Endothelial cell of umbilical vein (primary cell): ENCODE results near the gene SRGAP1. TPM values are rescaled to one million over a fixed set of nuclear protein-coding genes. Genes with fewer than 3 reads are reported as not detected.

Experiments used
- BruUV-seq: library from RNA; stranded (reverse); fragments of 400-500 nt; replicated peaks from 2 replicates; lab custom pipeline; 2021; lab: Mats Ljungman, UMichigan
- CTCF ChIA-PET: fragments of 300-600, 350-600 bp; sonication (Branson Sonifier 250); formaldehyde crosslinking; loops from one replicate; lab custom pipeline; 2021; ENCODE audit warnings: antibody characterized with exemption, inconsistent platforms; lab: Charles Lee
- POLR2A ChIA-PET: fragments of 300-600, 350-600 bp; sonication (Branson Sonifier 250); formaldehyde crosslinking; loops from one replicate; lab custom pipeline; 2021; ENCODE audit warnings: antibody characterized with exemption, inconsistent platforms; lab: Charles Lee
- DNase-seq: peaks from one replicate; pipeline ENCODE4 v3.0.0-alpha.2; 2011; ENCODE audit warnings: low read depth, low spot score
- FAIRE-seq: peaks from 2 replicates; lab custom pipeline; 2011; peaks lifted over from hg19 to GRCh38; lab: Jason Lieb, UNC
- H2AFZ ChIP-seq: 2 replicates; pipeline ENCODE4 v1.6.0; 2012; ENCODE audit warnings: low read depth, low read length, control low read depth, inconsistent platforms
- H3K27ac ChIP-seq: 2 replicates; pipeline ENCODE4 v1.5.1; 2011; ENCODE audit warnings: low read depth, mild to moderate bottlenecking, control low read depth, low read length, moderate library complexity; ENCODE audit not compliant: insufficient read depth
- H3K27me3 ChIP-seq, 2 experiments: 2 replicates each; pipeline versions ENCODE4 v1.6.0 to v1.6.1; 2011; ENCODE audit warnings: low read length in 2 of 2, mixed read lengths in 1 of 2; ENCODE audit not compliant: control insufficient read depth in 2 of 2, insufficient read depth in 2 of 2
- H3K36me3 ChIP-seq, 2 experiments: 2 replicates in 1 of 2; 3 replicates in 1 of 2; pipeline ENCODE4 v1.5.1; 2011; ENCODE audit warnings: low read length in 2 of 2, mild to moderate bottlenecking in 1 of 2, moderate library complexity in 1 of 2; ENCODE audit not compliant: control insufficient read depth in 2 of 2, insufficient read depth in 2 of 2; ENCODE audit errors: extremely low read depth in 1 of 2
- H3K4me1 ChIP-seq: 3 replicates; pipeline ENCODE4 v1.5.1; 2011; ENCODE audit warnings: mild to moderate bottlenecking, low read length; ENCODE audit not compliant: control insufficient read depth, insufficient read depth; ENCODE audit errors: extremely low read depth
- H3K4me2 ChIP-seq: 2 replicates; pipeline ENCODE4 v1.6.1; 2011; ENCODE audit warnings: low read length, control low read depth, mixed read lengths; ENCODE audit not compliant: insufficient read depth
- H3K4me3 ChIP-seq, 3 experiments: fragments of 200-600 bp in 1 of 3; sonication (generic), shearing (Covaris generic) in 1 of 3; replicated peaks in 1 of 3; 2 replicates each; pipeline ENCODE4 v1.5.1; 2011 to 2016; ENCODE audit warnings: control low read depth in 3 of 3, low read length in 3 of 3, mild to moderate bottlenecking in 2 of 3, inconsistent platforms in 1 of 3, low read depth in 1 of 3, moderate library complexity in 1 of 3; ENCODE audit not compliant: insufficient read depth in 1 of 3
- H3K79me2 ChIP-seq: 2 replicates; pipeline ENCODE4 v1.6.0; 2012; ENCODE audit warnings: low read length, inconsistent platforms; ENCODE audit not compliant: control insufficient read depth, insufficient read depth
- H3K9ac ChIP-seq: replicated peaks from 2 replicates; pipeline ENCODE3; 2011; ENCODE audit warnings: low read length, control low read depth; ENCODE audit not compliant: insufficient read depth; ENCODE audit errors: extremely low read depth
- H3K9me1 ChIP-seq: replicated peaks from 3 replicates; pipeline ENCODE4 v1.6.0; 2011; ENCODE audit warnings: mild to moderate bottlenecking, low read length; ENCODE audit not compliant: control insufficient read depth, insufficient read depth; ENCODE audit errors: extremely low read depth
- H3K9me3 ChIP-seq: replicated peaks from 2 replicates; pipeline ENCODE4 v1.5.1; 2012; ENCODE audit warnings: low read length, inconsistent platforms; ENCODE audit not compliant: control insufficient read depth, insufficient read depth
- H4K20me1 ChIP-seq: replicated peaks from 2 replicates; pipeline ENCODE3; 2011; ENCODE audit warnings: mild to moderate bottlenecking, low read length; ENCODE audit not compliant: control insufficient read depth, insufficient read depth; ENCODE audit errors: extremely low read depth
- EZH2 ChIP-seq: IDR thresholded peaks from 2 replicates; pipeline ENCODE4 v1.6.1; 2012; ENCODE audit warnings: borderline replicate concordance, low read depth, mild to moderate bottlenecking, moderate library complexity, low read length, inconsistent platforms; ENCODE audit not compliant: severe bottlenecking
- FOS ChIP-seq: IDR thresholded peaks from 2 replicates; pipeline ENCODE4 v1.6.1; 2011; ENCODE audit warnings: mild to moderate bottlenecking, low read length, moderate library complexity, borderline replicate concordance; ENCODE audit not compliant: insufficient read depth
- GATA2 ChIP-seq: IDR thresholded peaks from 2 replicates; pipeline ENCODE4 v1.7.0; 2011; ENCODE audit warnings: low read depth, mild to moderate bottlenecking, moderate library complexity, mixed read lengths, low read length; ENCODE audit not compliant: insufficient read length, insufficient read depth
- JUN ChIP-seq: IDR thresholded peaks from 2 replicates; pipeline ENCODE4 v1.6.1; 2011; ENCODE audit warnings: borderline replicate concordance, low read depth; ENCODE audit not compliant: insufficient read length, insufficient read depth
- MYC ChIP-seq: IDR thresholded peaks from one replicate; pipeline ENCODE4 v1.6.1; 2011; ENCODE audit warnings: mild to moderate bottlenecking, low read depth, low read length
- POLR2A ChIP-seq: IDR thresholded peaks from 2 replicates; pipeline ENCODE4 v1.6.1; 2012; ENCODE audit warnings: low read depth, mild to moderate bottlenecking, control low read depth, low read length
- POLR2AphosphoS5 ChIP-seq: IDR thresholded peaks from 2 replicates; pipeline ENCODE4 v1.6.1; 2012; ENCODE audit warnings: low read depth, mild to moderate bottlenecking, control low read depth, low read length, moderate library complexity; ENCODE audit not compliant: insufficient read depth
- dilution Hi-C: fragments of 300-500 bp; cut with MboI; formaldehyde crosslinking; loops from one replicate; pipeline ENCODE4 v1.15.0; 2019; ENCODE audit warnings: low sequenced_read_pairs; ENCODE audit not compliant: extremely low pct_ligation_motif_present
- intact Hi-C: fragments of 100-400 bp; cut with micrococcal nuclease; formaldehyde crosslinking; loops from one replicate; pipeline ENCODE4 v1.10.0; 2022
- polyA plus RNA-seq, 4 experiments: library from polyadenylated mRNA; depleted of rRNA in 3 of 4; stranded (reverse) in 3 of 4; unstranded in 1 of 4; fragments of >200 nt; gene quantifications; 2 replicates each; pipeline versions ENCODE4 v1.2.1 to v1.2.3, GENCODE V29; 2011 to 2012; ENCODE audit warnings: missing spikeins in 1 of 4
- total RNA-seq: library from RNA; stranded (reverse); gene quantifications from 2 replicates; pipeline ENCODE4 v1.2.3, GENCODE V29; 2021
- TF ChIP-seq, protein P1 (sequence below): IDR thresholded peaks from 2 replicates; pipeline ENCODE4 v1.6.1; 2011; ENCODE audit not compliant: insufficient read depth, insufficient read length
- TF ChIP-seq, protein P2 (sequence below), 2 donors: IDR thresholded peaks; 1 replicate in 1 of 2; 2 replicates in 1 of 2; pipeline ENCODE4 v1.5.1; 2011; ENCODE audit warnings: low read length in 2 of 2, mild to moderate bottlenecking in 2 of 2, moderate library complexity in 2 of 2, control low read depth in 1 of 2, inconsistent platforms in 1 of 2, low read depth in 1 of 2; ENCODE audit not compliant: insufficient read depth in 1 of 2; ENCODE audit errors: extremely low read depth in 1 of 2

Gene SRGAP1
- total and polyA plus RNA-seq, 2 donors (not counting 3 experiments of a cell fraction or from before 2014, with no cell fraction given), result 4.9 to 16.3 TPM

DNA sequence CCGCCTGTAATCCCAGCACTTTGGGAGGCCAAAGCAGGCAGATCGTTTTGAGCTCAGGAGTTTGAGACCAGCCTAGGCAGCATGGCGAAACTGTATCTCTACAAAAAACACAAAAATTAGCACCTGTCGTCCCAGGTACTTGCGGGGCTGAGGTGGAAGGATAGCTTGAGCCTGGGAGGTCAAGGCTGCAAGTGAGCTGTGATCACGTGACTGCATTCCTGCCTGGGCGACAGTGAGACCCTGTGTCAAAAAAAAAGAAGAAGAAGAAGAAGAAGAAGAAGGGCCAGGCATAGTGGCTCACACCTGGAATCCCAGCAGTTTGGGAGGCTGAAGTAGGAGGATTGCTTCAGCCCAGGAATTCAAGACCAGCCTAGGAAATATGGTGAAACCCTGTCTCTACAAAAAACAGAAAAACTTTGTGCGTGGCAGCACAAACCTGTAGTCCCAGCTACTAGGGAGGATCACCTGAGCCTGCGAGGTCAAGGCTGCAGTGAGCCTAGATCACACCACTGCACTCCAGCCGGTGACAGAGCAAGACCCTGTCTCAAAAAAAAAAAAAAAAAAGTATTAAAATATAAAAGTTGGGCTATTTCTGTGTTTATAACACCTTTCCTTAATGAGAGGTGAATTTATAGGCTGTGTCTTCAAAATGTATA is 49.3 kb upstream of the SRGAP1 start:
- H2AFZ ChIP-seq, result no peak overlapping the region
- no TSS peak for BruUV-seq
- H3K4me2 ChIP-seq, result no peak overlapping the region
- no peak for FAIRE-seq
- no peaks in the 10 kb centered on the region for H3K4me1 ChIP-seq
- H3K27me3 ChIP-seq, result no peaks in the 10 kb centered on the region
- no peaks in the 10 kb centered on the region for H4K20me1 ChIP-seq
- no peak overlapping the region for H3K4me3 ChIP-seq
- ChIA-PET POLR2A (no interaction called here), CTCF (no interaction called here)
- H3K9ac ChIP-seq, result no peak overlapping the region
- TF ChIP-seq EZH2 (no peak), POLR2AphosphoS5 (no peak), GATA2 (no peak), FOS (no peak), MYC (no peak), POLR2A (no peak), JUN (no peak)
- TF ChIP-seq, protein P1, sequence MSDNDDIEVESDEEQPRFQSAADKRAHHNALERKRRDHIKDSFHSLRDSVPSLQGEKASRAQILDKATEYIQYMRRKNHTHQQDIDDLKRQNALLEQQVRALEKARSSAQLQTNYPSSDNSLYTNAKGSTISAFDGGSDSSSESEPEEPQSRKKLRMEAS, result no peak
- TF ChIP-seq, protein P2, sequence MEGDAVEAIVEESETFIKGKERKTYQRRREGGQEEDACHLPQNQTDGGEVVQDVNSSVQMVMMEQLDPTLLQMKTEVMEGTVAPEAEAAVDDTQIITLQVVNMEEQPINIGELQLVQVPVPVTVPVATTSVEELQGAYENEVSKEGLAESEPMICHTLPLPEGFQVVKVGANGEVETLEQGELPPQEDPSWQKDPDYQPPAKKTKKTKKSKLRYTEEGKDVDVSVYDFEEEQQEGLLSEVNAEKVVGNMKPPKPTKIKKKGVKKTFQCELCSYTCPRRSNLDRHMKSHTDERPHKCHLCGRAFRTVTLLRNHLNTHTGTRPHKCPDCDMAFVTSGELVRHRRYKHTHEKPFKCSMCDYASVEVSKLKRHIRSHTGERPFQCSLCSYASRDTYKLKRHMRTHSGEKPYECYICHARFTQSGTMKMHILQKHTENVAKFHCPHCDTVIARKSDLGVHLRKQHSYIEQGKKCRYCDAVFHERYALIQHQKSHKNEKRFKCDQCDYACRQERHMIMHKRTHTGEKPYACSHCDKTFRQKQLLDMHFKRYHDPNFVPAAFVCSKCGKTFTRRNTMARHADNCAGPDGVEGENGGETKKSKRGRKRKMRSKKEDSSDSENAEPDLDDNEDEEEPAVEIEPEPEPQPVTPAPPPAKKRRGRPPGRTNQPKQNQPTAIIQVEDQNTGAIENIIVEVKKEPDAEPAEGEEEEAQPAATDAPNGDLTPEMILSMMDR (IDR thresholded peaks at IDR 0.05; ENCODE audit: extremely low read depth in 1 of 2, insufficient read depth in 1 of 2, low read depth in 1 of 2, low read length in 2 of 2), result no peak
- no peak for DNase-seq
- H3K27ac ChIP-seq, result no peak overlapping the region
- H3K9me3 ChIP-seq, result no peaks in the 10 kb centered on the region
- no peaks in the 10 kb centered on the region for H3K79me2 ChIP-seq
- intact Hi-C loops, result no loop called here
- H3K36me3 ChIP-seq, result no peaks in the 10 kb centered on the region
- dilution Hi-C loops, result no loop called here
- H3K9me1 ChIP-seq, result no peaks in the 10 kb centered on the region
